ENCODE measurements around the gene TAF4. TPM values are rescaled to one million over a fixed set of nuclear protein-coding genes. Genes with fewer than 3 reads are reported as not detected.
A peak's percentile ranks its signal among the peaks of the same experiment; 100 is the strongest.

Gene TAF4
- total and polyA plus RNA-seq, 2 donors from 2014 or later: 3.7 to 18.4 TPM

- no peaks in the 10 kb centered on the region for H3K27me3 ChIP-seq (ENCODE audit: control insufficient read depth, insufficient read depth, low read length)
- no peaks in the 10 kb centered on the region for H3K9me3 ChIP-seq (ENCODE audit: control insufficient read depth in 2 of 3, insufficient read depth in 1 of 3, low read length in 3 of 3)
- intact Hi-C loops (cut with DNase I): loop anchor here (10.0 kb wide), 1 partner anchor 68 kb away; no protein-coding TSS in a partner anchor
- peaks cover 2 to 36% (median 18%) of the 10 kb centered on the region in 3 donors for H3K4me1 ChIP-seq (ENCODE audit: control insufficient read depth in 2 of 3, insufficient read depth in 2 of 3, low read depth in 1 of 3, low read length in 3 of 3)
- H3K27ac ChIP-seq (ENCODE audit: low read depth in 2 of 2, low read length in 2 of 2): peak overlapping the region; percentile 14 to 83
- H3K36me3 ChIP-seq (ENCODE audit: control insufficient read depth in 2 of 3, insufficient read depth in 3 of 3, low read length in 3 of 3): no peaks in the 10 kb centered on the region
- DNase-seq (peak in 3 of 5 donors; percentile 29 to 73 (median 61)), FAIRE-seq (no peak)
- peak overlapping the region in 2 of 3 donors; percentile 56 to 75 for H3K9ac ChIP-seq (ENCODE audit: low read length in 3 of 3)
- peak overlapping the region; percentile 54 to 62 (median 57) for H3K4me3 ChIP-seq (ENCODE audit: low read length in 3 of 3)
- TF ChIP-seq, protein P1, sequence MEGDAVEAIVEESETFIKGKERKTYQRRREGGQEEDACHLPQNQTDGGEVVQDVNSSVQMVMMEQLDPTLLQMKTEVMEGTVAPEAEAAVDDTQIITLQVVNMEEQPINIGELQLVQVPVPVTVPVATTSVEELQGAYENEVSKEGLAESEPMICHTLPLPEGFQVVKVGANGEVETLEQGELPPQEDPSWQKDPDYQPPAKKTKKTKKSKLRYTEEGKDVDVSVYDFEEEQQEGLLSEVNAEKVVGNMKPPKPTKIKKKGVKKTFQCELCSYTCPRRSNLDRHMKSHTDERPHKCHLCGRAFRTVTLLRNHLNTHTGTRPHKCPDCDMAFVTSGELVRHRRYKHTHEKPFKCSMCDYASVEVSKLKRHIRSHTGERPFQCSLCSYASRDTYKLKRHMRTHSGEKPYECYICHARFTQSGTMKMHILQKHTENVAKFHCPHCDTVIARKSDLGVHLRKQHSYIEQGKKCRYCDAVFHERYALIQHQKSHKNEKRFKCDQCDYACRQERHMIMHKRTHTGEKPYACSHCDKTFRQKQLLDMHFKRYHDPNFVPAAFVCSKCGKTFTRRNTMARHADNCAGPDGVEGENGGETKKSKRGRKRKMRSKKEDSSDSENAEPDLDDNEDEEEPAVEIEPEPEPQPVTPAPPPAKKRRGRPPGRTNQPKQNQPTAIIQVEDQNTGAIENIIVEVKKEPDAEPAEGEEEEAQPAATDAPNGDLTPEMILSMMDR (IDR thresholded peaks at IDR 0.05; ENCODE audit: borderline replicate concordance, extremely low read depth, insufficient read depth): no peak
Observed at GRCh38 chr20:62066983-62067433, 1.3 kb upstream of the TAF4 start.

DNA sequence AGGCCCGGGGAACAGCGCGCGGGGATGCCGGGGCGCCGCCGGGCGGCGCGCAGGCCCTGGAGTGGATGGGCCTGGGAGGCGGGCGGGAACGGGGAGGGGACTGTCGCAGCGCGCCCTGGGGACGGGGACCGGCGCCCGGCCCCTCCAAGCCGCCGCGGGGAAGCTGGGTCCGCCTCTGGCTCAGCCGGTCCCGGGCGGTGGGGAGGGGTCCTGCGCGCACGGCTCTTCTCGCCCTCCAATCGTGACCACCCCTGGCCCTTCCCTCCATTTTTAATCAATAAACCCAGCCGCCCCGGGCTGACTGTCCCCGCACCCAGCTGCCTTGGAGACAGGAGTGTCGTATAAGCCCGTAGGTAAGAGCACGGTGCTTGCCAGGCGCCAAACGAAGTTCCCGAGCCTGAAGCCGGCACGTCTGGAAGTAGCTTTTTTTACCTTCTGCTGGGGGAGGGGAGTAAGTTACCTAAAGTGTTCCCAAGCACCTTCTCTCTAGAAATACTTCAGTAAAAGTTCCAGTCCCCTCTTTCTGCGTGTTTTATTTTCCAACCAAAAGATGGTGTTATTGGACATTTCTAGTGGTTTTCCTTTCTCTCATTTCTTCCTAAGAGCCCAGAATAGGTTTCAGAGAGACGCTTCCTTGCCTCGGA lies 780 bp upstream of the TAF4 start:
- no peaks in the 10 kb centered on the region for H3K9me3 ChIP-seq (ENCODE audit: control insufficient read depth in 2 of 3, insufficient read depth in 1 of 3, low read length in 3 of 3)
- intact Hi-C loops (cut with DNase I): loop anchor here (10.0 kb wide), 1 partner anchor 68 kb away; no protein-coding TSS in a partner anchor

GRCh38 chr20:62064770-62065673 lies 659 bp downstream of the TAF4 start:
- H3K4me1 ChIP-seq (ENCODE audit: control insufficient read depth in 2 of 3, insufficient read depth in 2 of 3, low read depth in 1 of 3, low read length in 3 of 3): peaks cover 1 to 34% (median 18%) of the 10 kb centered on the region in 3 donors
- TF ChIP-seq, protein P1 (IDR thresholded peaks at IDR 0.05; ENCODE audit: borderline replicate concordance, extremely low read depth, insufficient read depth): no peak
- FAIRE-seq: no peak
- peak in 2 of 5 donors; percentile 37 to 67 for DNase-seq
- intact Hi-C loops (cut with DNase I): loop anchor here (10.0 kb wide), 1 partner anchor 70 kb away; no protein-coding TSS in a partner anchor
- H3K9ac ChIP-seq (ENCODE audit: low read length in 3 of 3): no peak overlapping the region
- H3K36me3 ChIP-seq (ENCODE audit: control insufficient read depth in 2 of 3, insufficient read depth in 3 of 3, low read length in 3 of 3): peaks cover 0 to 5% (median 0%) of the 10 kb centered on the region in 3 donors
- peak overlapping the region in 1 of 2 donors; percentile 72 for H3K27ac ChIP-seq (ENCODE audit: low read depth in 2 of 2, low read length in 2 of 2)
- H3K9me3 ChIP-seq (ENCODE audit: control insufficient read depth in 2 of 3, insufficient read depth in 1 of 3, low read length in 3 of 3): no peaks in the 10 kb centered on the region
- no peaks in the 10 kb centered on the region for H3K27me3 ChIP-seq (ENCODE audit: control insufficient read depth, insufficient read depth, low read length)
- peak overlapping the region in 1 of 3 donors; percentile 20 for H3K4me3 ChIP-seq (ENCODE audit: low read length in 3 of 3)

More for the DNA sequence above, 780 bp upstream of the TAF4 start:
- peak overlapping the region; percentile 83 to 86 for H3K27ac ChIP-seq (ENCODE audit: low read depth in 2 of 2, low read length in 2 of 2)
- H3K4me3 ChIP-seq (ENCODE audit: low read length in 3 of 3): peak overlapping the region; percentile 54 to 62 (median 57)
- TF ChIP-seq, protein P1 (IDR thresholded peaks at IDR 0.05; ENCODE audit: borderline replicate concordance, extremely low read depth, insufficient read depth): no peak
- peaks cover 2 to 36% (median 18%) of the 10 kb centered on the region in 3 donors for H3K4me1 ChIP-seq (ENCODE audit: control insufficient read depth in 2 of 3, insufficient read depth in 2 of 3, low read depth in 1 of 3, low read length in 3 of 3)
- H3K27me3 ChIP-seq (ENCODE audit: control insufficient read depth, insufficient read depth, low read length): no peaks in the 10 kb centered on the region
- DNase-seq (peak in 4 of 5 donors; percentile 83 to 90 (median 86)), FAIRE-seq (no peak)
- H3K36me3 ChIP-seq (ENCODE audit: control insufficient read depth in 2 of 3, insufficient read depth in 3 of 3, low read length in 3 of 3): peaks cover 0 to under 1% (median 0%) of the 10 kb centered on the region in 3 donors
- H3K9ac ChIP-seq (ENCODE audit: low read length in 3 of 3): peak overlapping the region; percentile 41 to 75 (median 56)

Data from kidney (tissue), 14 donors.